H1 (cell line): ENCODE measurements around the gene SLFN12L. TPM values are rescaled to one million over a fixed set of nuclear protein-coding genes. Genes with fewer than 3 reads are reported as not detected.

ENCODE experiments used
- CTCF ChIA-PET: fragments of 300-600 bp; sonication (Branson Sonifier 250); formaldehyde crosslinking; loops from one replicate; lab custom pipeline; 2021; ENCODE audit not compliant: partially characterized antibody; lab: Charles Lee
- POLR2A ChIA-PET: fragments of 300-600 bp; sonication (Branson Sonifier 250); formaldehyde crosslinking; loops from one replicate; lab custom pipeline; 2021; ENCODE audit warnings: inconsistent platforms; ENCODE audit not compliant: partially characterized antibody; lab: Charles Lee
- DNase-seq, 2 experiments: peaks; one replicate each; pipeline versions ENCODE4 v3.0.0 to v3.0.0-alpha.2; 2010 to 2022; ENCODE audit warnings: low spot score in 2 of 2, low read depth in 1 of 2, mixed read lengths in 1 of 2
- FAIRE-seq: peaks from 2 replicates; lab custom pipeline; 2011; peaks lifted over from hg19 to GRCh38; lab: Jason Lieb, UNC
- H2AFZ ChIP-seq: 2 replicates; pipeline ENCODE4 v1.8.1; 2012; ENCODE audit warnings: low read length, inconsistent platforms
- H2AK5ac ChIP-seq: 2 replicates; pipeline ENCODE4 v1.6.1; 2013; ENCODE audit warnings: low read depth, low read length
- H2BK120ac ChIP-seq: replicated peaks from 2 replicates; pipeline ENCODE3; 2013; ENCODE audit warnings: low read depth, low read length, inconsistent platforms
- H2BK12ac ChIP-seq: 2 replicates; pipeline ENCODE4 v1.6.1; 2013; ENCODE audit warnings: low read depth, low read length
- H2BK15ac ChIP-seq: 2 replicates; pipeline ENCODE4 v1.6.1; 2013; ENCODE audit warnings: low read length
- H2BK20ac ChIP-seq: 2 replicates; pipeline ENCODE4 v1.6.1; 2013; ENCODE audit warnings: low read length
- H2BK5ac ChIP-seq: 2 replicates; pipeline ENCODE4 v1.6.1; 2013; ENCODE audit warnings: low read depth, low read length
- H3K14ac ChIP-seq: 2 replicates; pipeline ENCODE4 v1.6.1; 2013; ENCODE audit warnings: inconsistent platforms; ENCODE audit not compliant: insufficient read length
- H3K18ac ChIP-seq: 2 replicates; pipeline ENCODE4 v1.6.1; 2013; ENCODE audit warnings: low read length; ENCODE audit errors: extremely low read depth
- H3K23ac ChIP-seq: 2 replicates; pipeline ENCODE4 v1.6.1; 2013; ENCODE audit warnings: inconsistent platforms; ENCODE audit not compliant: insufficient read length
- H3K23me2 ChIP-seq: 2 replicates; pipeline ENCODE4 v1.6.1; 2013; ENCODE audit warnings: low read depth, low read length
- H3K27ac ChIP-seq: 2 replicates; pipeline ENCODE4 v1.6.1; 2011; ENCODE audit warnings: low read depth, low read length, inconsistent platforms
- H3K27me3 ChIP-seq, 4 experiments: replicated peaks in 1 of 4; 1 replicate in 1 of 4; 2 replicates in 3 of 4; pipeline versions ENCODE4 v1.6.1 to v1.8.1; 2011 to 2013; ENCODE audit warnings: low read length in 3 of 4, mild to moderate bottlenecking in 3 of 4, inconsistent platforms in 2 of 4, mixed read lengths in 2 of 4, moderate library complexity in 1 of 4; ENCODE audit not compliant: control insufficient read depth in 3 of 4, insufficient read depth in 3 of 4; ENCODE audit errors: extremely low read depth in 1 of 4
- H3K36me3 ChIP-seq, 4 experiments: 2 replicates each; pipeline versions ENCODE4 v1.6.1 to v1.8.1; 2011 to 2013; ENCODE audit warnings: mild to moderate bottlenecking in 4 of 4, low read length in 3 of 4, moderate library complexity in 2 of 4, control low read depth in 1 of 4, inconsistent platforms in 1 of 4; ENCODE audit not compliant: insufficient read depth in 4 of 4, control insufficient read depth in 2 of 4
- H3K4ac ChIP-seq: replicated peaks from 2 replicates; pipeline ENCODE3; 2013; ENCODE audit warnings: low read length, low read depth, mixed read lengths, inconsistent platforms; ENCODE audit not compliant: insufficient read length
- H3K4me1 ChIP-seq, 4 experiments: replicated peaks in 1 of 4; 1 replicate in 1 of 4; 2 replicates in 3 of 4; pipeline versions ENCODE4 v1.6.1 to v1.8.1; 2011 to 2013; ENCODE audit warnings: low read length in 3 of 4, inconsistent platforms in 2 of 4, mixed read lengths in 1 of 4; ENCODE audit not compliant: insufficient read depth in 4 of 4, control insufficient read depth in 3 of 4
- H3K4me2 ChIP-seq, 2 experiments: 2 replicates each; pipeline versions ENCODE4 v1.6.1 to v1.8.1; 2011 to 2013; ENCODE audit warnings: low read depth in 2 of 2, low read length in 2 of 2, control low read depth in 1 of 2, inconsistent platforms in 1 of 2, mild to moderate bottlenecking in 1 of 2; ENCODE audit not compliant: insufficient read depth in 1 of 2
- H3K4me3 ChIP-seq, 4 experiments: fragments of 200-600, 300-600 bp in 1 of 4; sonication (generic), shearing (Covaris generic), sonication (Bioruptor Twin) in 1 of 4; 2 replicates each; pipeline versions ENCODE4 v1.5.1 to v1.8.1; 2011 to 2016; ENCODE audit warnings: low read length in 4 of 4, low read depth in 3 of 4, control low read depth in 2 of 4, inconsistent platforms in 2 of 4, mild to moderate bottlenecking in 2 of 4, mixed read lengths in 1 of 4, moderate library complexity in 1 of 4; ENCODE audit not compliant: insufficient read depth in 2 of 4; ENCODE audit errors: extremely low read depth in 1 of 4
- H3K56ac ChIP-seq: replicated peaks from 2 replicates; pipeline ENCODE3; 2013; ENCODE audit warnings: low read depth, mild to moderate bottlenecking, mixed read lengths, low read length, inconsistent platforms; ENCODE audit not compliant: insufficient read length
- H3K79me1 ChIP-seq: 2 replicates; pipeline ENCODE4 v1.6.1; 2013; ENCODE audit warnings: low read depth, low read length, control low read depth
- H3K79me2 ChIP-seq, 2 experiments: 2 replicates each; pipeline versions ENCODE4 v1.6.1 to v1.8.1; 2012 to 2013; ENCODE audit warnings: low read length in 2 of 2, mild to moderate bottlenecking in 2 of 2, inconsistent platforms in 1 of 2; ENCODE audit not compliant: insufficient read depth in 2 of 2, control insufficient read depth in 1 of 2
- H3K9ac ChIP-seq, 4 experiments: replicated peaks in 1 of 4; 1 replicate in 1 of 4; 2 replicates in 3 of 4; pipeline versions ENCODE4 v1.6.1 to v1.8.1; 2011 to 2013; ENCODE audit warnings: low read depth in 3 of 4, low read length in 3 of 4, control low read depth in 2 of 4, mild to moderate bottlenecking in 2 of 4, moderate library complexity in 2 of 4, inconsistent platforms in 1 of 4; ENCODE audit errors: extremely low read depth in 1 of 4
- H3K9me3 ChIP-seq, 2 experiments: 2 replicates each; pipeline versions ENCODE4 v1.6.1 to v1.8.1; 2012 to 2013; ENCODE audit warnings: mild to moderate bottlenecking in 2 of 2, moderate library complexity in 2 of 2, control low read depth in 1 of 2, inconsistent platforms in 1 of 2, low read depth in 1 of 2, low read length in 1 of 2, mixed read lengths in 1 of 2; ENCODE audit not compliant: insufficient read depth in 2 of 2
- H4K20me1 ChIP-seq, 2 experiments: replicated peaks in 1 of 2; 2 replicates each; pipeline versions ENCODE3 to v1.8.1; 2011 to 2013; ENCODE audit warnings: inconsistent platforms in 2 of 2, low read length in 2 of 2, mild to moderate bottlenecking in 1 of 2; ENCODE audit not compliant: insufficient read depth in 2 of 2, control insufficient read depth in 1 of 2
- H4K5ac ChIP-seq: 2 replicates; pipeline ENCODE4 v1.6.1; 2013; ENCODE audit warnings: low read length, low read depth, mixed read lengths, inconsistent platforms; ENCODE audit not compliant: insufficient read length
- H4K8ac ChIP-seq: 2 replicates; pipeline ENCODE4 v1.8.0; 2013; ENCODE audit warnings: mild to moderate bottlenecking, moderate library complexity, low read length, inconsistent platforms; ENCODE audit not compliant: insufficient read depth; ENCODE audit errors: extremely low read depth
- H4K91ac ChIP-seq: replicated peaks from 2 replicates; pipeline ENCODE3; 2013; ENCODE audit warnings: low read length, mixed read lengths, inconsistent platforms; ENCODE audit not compliant: insufficient read length
- BACH1 ChIP-seq: IDR thresholded peaks from 2 replicates; pipeline ENCODE4 v1.6.1; 2012; ENCODE audit warnings: low read length, improper control_type of control experiment
- CBX5 ChIP-seq: fragments of 300-800, 300-1000 bp; sonication (generic); IDR thresholded peaks from 2 replicates; pipeline ENCODE4 v1.7.1; 2016; ENCODE audit warnings: antibody characterized with exemption, low read length, low read depth
- CREB1 ChIP-seq: IDR thresholded peaks from 2 replicates; pipeline ENCODE4 v1.6.1; 2012; ENCODE audit warnings: inconsistent platforms
- HDAC6 ChIP-seq: IDR thresholded peaks from one replicate; pipeline ENCODE4 v1.7.1; 2012; ENCODE audit warnings: low read depth, mild to moderate bottlenecking, inconsistent platforms, low read length, moderate library complexity
- NANOG ChIP-seq: IDR thresholded peaks from 2 replicates; pipeline ENCODE4 v1.6.1; 2011; ENCODE audit warnings: low read length, low read depth, mild to moderate bottlenecking, inconsistent platforms; ENCODE audit not compliant: insufficient read depth, poor library complexity, severe bottlenecking
- RBBP5 ChIP-seq: IDR thresholded peaks from 2 replicates; pipeline ENCODE4 v1.7.1; 2012; ENCODE audit warnings: low read depth, mild to moderate bottlenecking, inconsistent platforms, low read length, moderate library complexity, borderline replicate concordance
- WGBS, 2 experiments: shearing (Covaris generic) in 1 of 2; methylation state at CpG; one replicate each; pipeline versions ENCODE4 v1.1.6 to v1.1.7; 2013 to 2015; ENCODE audit warnings: low lambda C conversion rate in 2 of 2, mixed read lengths in 2 of 2, inconsistent platforms in 1 of 2, low coverage in 1 of 2, missing lambda C conversion rate in 1 of 2; ENCODE audit not compliant: insufficient replicate concordance in 2 of 2, insufficient coverage in 1 of 2, insufficient read length in 1 of 2; ENCODE audit errors: extremely low coverage in 1 of 2, missing lambda C conversion rate in 1 of 2; 5-methylcytosine and 5-hydroxymethylcytosine counted together
- polyA plus RNA-seq, 7 experiments: library from polyadenylated mRNA; depleted of rRNA in 3 of 7; stranded (reverse) in 5 of 7; unstranded in 2 of 7; fragments of >200 nt in 5 of 7; fragments of 200-250 nt in 2 of 7; gene quantifications; 1 replicate in 5 of 7; 2 replicates in 1 of 7; 4 replicates in 1 of 7; pipeline versions ENCODE4 v1.2.1 to v1.2.3, GENCODE V29; 2011 to 2013; ENCODE audit warnings: missing spikeins in 2 of 7, mixed read lengths in 2 of 7
- total RNA-seq: library from RNA; stranded (reverse); fragmentation: NEBNext Ultra II Directional; extraction: Animal tissue kit (Norgen Biotek cat#: 25700); gene quantifications from 2 replicates; pipeline ENCODE4 v1.2.1, GENCODE V29; 2021

Gene SLFN12L
- total and polyA plus RNA-seq, 2 of the 8 experiments (the other 6 are each of a cell fraction or from before 2014, with no cell fraction given) = not detected

DNA sequence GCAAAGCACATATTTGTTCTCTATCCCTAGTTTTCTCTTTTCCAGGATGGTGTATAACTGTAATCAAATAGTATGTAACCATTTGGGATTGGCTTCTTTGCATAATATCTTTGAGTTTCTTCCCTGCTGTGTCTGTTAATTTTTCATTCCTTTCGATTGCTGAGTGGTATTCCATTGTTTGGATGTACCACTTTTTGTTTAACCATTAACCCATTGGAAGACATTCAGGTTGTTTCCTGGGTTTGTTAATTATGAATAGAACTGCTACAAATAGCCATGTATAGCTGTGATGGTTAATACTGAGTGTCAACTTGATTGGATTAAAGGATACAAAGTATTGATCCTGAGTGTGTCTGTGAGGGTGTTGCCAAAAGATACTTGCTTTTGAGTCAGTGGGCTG lies 84.3 kb downstream of the SLFN12L start:
- Histone ChIP-seq H3K9ac (no peak overlapping the region), H4K91ac (no peak overlapping the region), H3K56ac (no peak overlapping the region), H3K23ac (no peak overlapping the region), H3K4ac (no peak overlapping the region), H3K36me3 (no peaks in the 10 kb centered on the region), H3K79me2 (no peaks in the 10 kb centered on the region), H3K79me1 (no peaks in the 10 kb centered on the region), H4K5ac (no peak overlapping the region), H3K23me2 (peaks cover 4% of the 10 kb centered on the region; the same call in 1 of the 2 replicates), H4K8ac (no peak overlapping the region), H2AFZ (no peak overlapping the region), H2BK15ac (no peak overlapping the region), H3K4me2 (no peak overlapping the region), H3K27ac (no peak overlapping the region), H3K27me3 (peaks cover 8 to 67% (median 39%) of the 10 kb centered on the region in 4 experiments), H2BK5ac (no peak overlapping the region), H4K20me1 (peaks cover 0 to 2% of the 10 kb centered on the region in 2 experiments), H3K9me3 (no peaks in the 10 kb centered on the region), H3K18ac (no peak overlapping the region), H2BK20ac (no peak overlapping the region), H2BK120ac (no peak overlapping the region), H2BK12ac (no peak overlapping the region), H3K14ac (no peak overlapping the region), H3K4me1 (peaks cover 0 to 4% (median 0%) of the 10 kb centered on the region in 4 experiments; a peak in 3 of 7 replicates), H2AK5ac (no peak overlapping the region), H3K4me3 (no peak overlapping the region)
- DNase-seq (no peak), FAIRE-seq (no peak)
- CTCF ChIA-PET = no interaction called here
- TF ChIP-seq RBBP5 (no peak), BACH1 (no peak), HDAC6 (no peak), CREB1 (no peak), NANOG (no peak), CBX5 (no peak)
- POLR2A ChIA-PET = no interaction called here
- WGBS, 2 experiments = 83% methylated on average over 1 of the region's 1 CpG; no CpG with 5 or more reads in 1 of the 2 experiments
